Stomach smooth muscle (tissue), 2 donors: ENCODE results near the gene SCUBE1.

Experiments used
- H3K27ac ChIP-seq: one replicate; pipeline ENCODE4 v1.7.0; 2013; ENCODE audit warnings: mild to moderate bottlenecking, low read length, inconsistent platforms
- H3K27me3 ChIP-seq, 2 donors: one replicate each; pipeline ENCODE4 v1.7.0; 2013; ENCODE audit warnings: low read length in 2 of 2; ENCODE audit not compliant: insufficient read depth in 2 of 2, control insufficient read depth in 1 of 2
- H3K36me3 ChIP-seq, 2 donors: one replicate each; pipeline ENCODE4 v1.7.0; 2013; ENCODE audit warnings: low read length in 2 of 2; ENCODE audit not compliant: control insufficient read depth in 2 of 2, insufficient read depth in 2 of 2
- H3K4me1 ChIP-seq: one replicate; pipeline ENCODE4 v1.7.0; 2013; ENCODE audit warnings: low read length; ENCODE audit not compliant: control insufficient read depth, insufficient read depth
- H3K4me3 ChIP-seq, 2 donors: one replicate each; pipeline ENCODE4 v1.7.0; 2013; ENCODE audit warnings: low read length in 2 of 2
- H3K9ac ChIP-seq, 2 donors: one replicate each; pipeline ENCODE4 v1.7.0; 2013; ENCODE audit warnings: low read length in 2 of 2, mild to moderate bottlenecking in 1 of 2
- H3K9me3 ChIP-seq, 2 donors: one replicate each; pipeline ENCODE4 v1.7.0; 2013; ENCODE audit warnings: low read length in 2 of 2; ENCODE audit not compliant: control insufficient read depth in 2 of 2
- donor health status: healthy.
- donor health status: Pancreatic carcinoma.

Gene SCUBE1

DNA sequence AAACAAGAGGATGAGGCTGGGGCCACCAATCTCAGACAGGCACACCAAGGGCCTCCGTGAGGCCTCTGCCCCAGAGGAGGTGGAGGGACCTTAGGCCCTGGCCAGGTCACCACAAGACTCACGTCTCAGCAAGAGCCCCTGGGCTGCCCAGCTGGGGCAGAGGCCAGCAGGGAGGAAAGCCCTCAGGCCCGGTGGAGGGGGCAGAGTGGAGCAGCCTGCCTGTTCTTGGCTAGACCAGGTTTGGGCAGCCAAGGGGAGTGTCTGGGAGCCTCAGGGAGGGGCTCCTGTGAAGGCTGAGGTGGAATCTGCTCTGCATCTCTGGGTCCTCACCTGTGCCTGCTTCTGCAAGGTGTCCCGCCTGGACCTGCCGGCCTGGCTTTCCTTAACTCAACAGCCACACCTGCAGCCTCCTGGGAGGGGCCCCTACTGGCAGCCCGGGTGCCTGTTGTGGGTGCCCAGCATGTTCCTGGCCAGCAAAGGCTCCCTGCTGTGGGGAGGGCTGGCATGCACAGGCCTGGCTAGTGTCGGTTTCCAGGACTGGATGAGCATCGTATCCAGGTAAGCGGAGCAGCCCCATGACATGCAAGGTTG, 168.1 kb downstream of the SCUBE1 start:
- peaks cover 27 to 50% of the 10 kb centered on the region in 2 donors for H3K36me3 ChIP-seq
- H3K9ac ChIP-seq, result no peak overlapping the region

DNA sequence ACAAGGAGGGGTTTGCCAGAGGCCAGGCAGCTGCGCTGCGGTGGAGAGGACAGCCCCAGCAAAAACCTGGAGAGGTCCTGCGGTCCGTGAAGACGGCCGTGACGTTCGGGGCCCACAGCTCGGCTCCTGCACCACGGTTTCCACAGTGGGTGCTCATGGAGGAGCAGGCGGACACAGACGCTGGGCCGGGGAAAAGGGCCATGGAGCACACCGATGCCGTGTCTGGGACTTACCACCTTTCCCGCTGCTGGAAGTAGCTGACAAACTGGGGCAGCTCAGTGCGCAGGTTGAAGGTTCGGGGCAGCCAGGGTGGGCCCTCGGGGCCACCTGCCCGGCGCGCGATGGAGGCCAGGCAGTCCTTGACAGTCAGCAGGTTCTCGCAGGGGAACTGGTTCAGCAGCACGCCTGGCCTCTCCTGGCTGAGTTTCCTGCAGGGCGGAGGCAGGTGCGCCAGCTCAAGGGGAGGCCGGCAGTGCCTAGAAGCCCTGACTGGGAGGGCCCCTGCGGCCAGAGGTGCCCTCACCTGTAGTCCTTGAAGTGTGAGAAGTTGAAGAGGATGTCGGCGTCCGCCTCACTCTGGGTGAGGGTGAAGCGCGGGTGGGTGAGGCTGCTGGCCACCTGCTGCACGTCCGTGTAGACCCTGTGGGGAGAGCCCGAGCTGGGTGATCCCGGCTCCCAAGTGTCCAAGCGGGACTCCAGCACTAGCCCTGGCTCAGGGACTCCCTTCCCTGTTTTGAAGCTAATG, 169.0 kb downstream of the SCUBE1 start:
- H3K36me3 ChIP-seq, result peaks cover 19 to 43% of the 10 kb centered on the region in 2 donors

More for the DNA sequence above, 168.1 kb downstream of the SCUBE1 start:
- Histone ChIP-seq H3K27me3 (no peaks in the 10 kb centered on the region), H3K4me1 (no peaks in the 10 kb centered on the region), H3K4me3 (no peak overlapping the region), H3K27ac (no peak overlapping the region), H3K9me3 (no peaks in the 10 kb centered on the region)

DNA sequence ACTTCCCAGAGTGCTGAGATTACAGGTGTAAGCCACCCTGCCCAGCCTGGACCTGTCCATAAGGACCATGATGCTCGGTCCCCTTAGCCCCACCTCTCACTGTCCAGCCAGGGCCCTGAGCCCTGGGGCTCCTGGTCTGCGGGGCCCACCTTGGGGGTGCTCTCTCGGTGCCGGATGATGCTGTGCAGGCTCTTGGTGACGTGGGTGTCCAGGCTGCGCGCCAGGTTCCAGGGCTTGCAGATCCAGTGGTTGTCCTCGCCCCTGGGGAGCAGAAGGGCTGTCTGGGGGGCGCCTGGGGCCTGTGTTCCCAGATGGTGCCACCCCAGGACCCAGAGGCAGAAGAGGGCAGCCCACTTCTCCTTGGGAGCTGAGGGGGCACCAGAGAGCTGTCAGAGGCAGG, 169.6 kb downstream of the SCUBE1 start:
- H3K36me3 ChIP-seq, result peaks cover 14 to 37% of the 10 kb centered on the region in 2 donors
- no peaks in the 10 kb centered on the region for H3K27me3 ChIP-seq
- no peaks in the 10 kb centered on the region for H3K4me1 ChIP-seq
- no peak overlapping the region for H3K27ac ChIP-seq
- H3K9ac ChIP-seq, result no peak overlapping the region
- no peak overlapping the region for H3K4me3 ChIP-seq
- H3K9me3 ChIP-seq, result no peaks in the 10 kb centered on the region

More for the DNA sequence above, 169.0 kb downstream of the SCUBE1 start:
- no peaks in the 10 kb centered on the region for H3K4me1 ChIP-seq
- H3K27me3 ChIP-seq, result no peaks in the 10 kb centered on the region
- no peak overlapping the region for H3K27ac ChIP-seq
- no peak overlapping the region for H3K4me3 ChIP-seq
- H3K9ac ChIP-seq, result no peak overlapping the region
- no peaks in the 10 kb centered on the region for H3K9me3 ChIP-seq

DNA sequence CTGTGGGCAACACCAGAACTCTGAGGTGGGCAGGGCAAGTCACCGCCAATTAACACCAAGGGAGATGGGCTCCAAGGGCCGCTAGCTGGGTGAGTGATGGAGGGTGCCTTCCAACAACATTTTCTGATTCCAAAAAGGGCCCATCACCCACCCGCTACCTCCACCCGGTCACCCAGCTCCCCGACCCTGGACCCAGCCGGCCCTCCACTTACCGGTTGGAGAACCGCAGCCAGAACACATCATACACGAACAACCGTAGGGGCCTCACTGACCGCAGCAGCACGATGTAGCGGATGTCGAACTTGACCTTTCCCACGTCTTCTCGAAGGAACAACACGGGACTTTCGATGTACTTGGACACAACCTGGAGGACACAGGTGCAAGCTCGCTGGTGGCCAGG, 171.0 kb downstream of the SCUBE1 start:
- Histone ChIP-seq H3K4me1 (no peaks in the 10 kb centered on the region), H3K36me3 (peaks cover 14 to 39% of the 10 kb centered on the region in 2 donors), H3K4me3 (no peak overlapping the region), H3K9ac (no peak overlapping the region), H3K27me3 (no peaks in the 10 kb centered on the region), H3K9me3 (no peaks in the 10 kb centered on the region), H3K27ac (no peak overlapping the region)

DNA sequence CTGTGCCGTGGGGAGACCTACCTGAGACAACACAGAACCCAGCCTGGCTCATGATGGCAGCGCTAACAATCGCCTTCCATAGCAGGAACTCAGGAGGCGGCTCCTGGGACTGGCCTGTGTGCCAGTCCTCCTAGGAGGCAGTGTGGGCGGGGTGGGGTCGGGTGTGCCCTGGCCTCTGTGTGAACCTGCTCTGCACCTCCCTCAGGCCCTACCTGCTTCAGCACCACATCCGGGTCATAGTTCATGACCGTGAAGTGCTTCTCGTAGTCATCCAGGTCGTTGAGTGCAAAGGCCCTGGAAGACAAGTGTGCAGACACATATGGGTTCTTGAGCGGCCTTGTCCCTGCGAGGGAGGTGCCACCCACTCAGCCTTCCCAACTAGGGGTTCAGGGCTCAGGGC, 171.6 kb downstream of the SCUBE1 start:
- no peak overlapping the region for H3K27ac ChIP-seq
- H3K36me3 ChIP-seq, result peaks cover 14 to 39% of the 10 kb centered on the region in 2 donors
- H3K9ac ChIP-seq, result no peak overlapping the region
- H3K27me3 ChIP-seq, result no peaks in the 10 kb centered on the region
- H3K4me3 ChIP-seq, result no peak overlapping the region
- H3K9me3 ChIP-seq, result no peaks in the 10 kb centered on the region
- no peaks in the 10 kb centered on the region for H3K4me1 ChIP-seq

DNA sequence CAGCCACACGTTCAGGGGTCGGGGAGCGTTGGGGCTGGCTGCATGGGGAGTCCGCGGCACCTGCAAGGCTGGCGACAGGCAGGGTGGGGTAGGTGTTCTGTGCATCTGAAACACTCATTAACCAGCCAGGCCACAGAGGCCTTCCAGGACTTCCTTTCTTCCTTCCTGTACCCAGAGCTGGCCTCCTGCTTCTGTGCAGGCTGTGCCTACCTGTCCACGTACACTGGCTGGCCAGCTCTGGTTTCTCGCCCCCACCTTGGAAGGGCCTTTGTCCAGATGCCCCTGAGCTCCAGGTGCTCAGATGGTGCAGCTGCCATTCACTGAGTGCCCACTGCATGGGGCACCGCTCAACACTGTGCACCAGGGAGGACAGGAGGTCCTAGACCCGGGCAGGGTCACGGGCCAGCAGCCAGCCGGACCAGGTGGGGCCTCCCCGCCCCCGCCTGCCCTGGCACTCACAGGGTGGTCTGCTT, 172.1 kb downstream of the SCUBE1 start:
- no peaks in the 10 kb centered on the region for H3K4me1 ChIP-seq

DNA sequence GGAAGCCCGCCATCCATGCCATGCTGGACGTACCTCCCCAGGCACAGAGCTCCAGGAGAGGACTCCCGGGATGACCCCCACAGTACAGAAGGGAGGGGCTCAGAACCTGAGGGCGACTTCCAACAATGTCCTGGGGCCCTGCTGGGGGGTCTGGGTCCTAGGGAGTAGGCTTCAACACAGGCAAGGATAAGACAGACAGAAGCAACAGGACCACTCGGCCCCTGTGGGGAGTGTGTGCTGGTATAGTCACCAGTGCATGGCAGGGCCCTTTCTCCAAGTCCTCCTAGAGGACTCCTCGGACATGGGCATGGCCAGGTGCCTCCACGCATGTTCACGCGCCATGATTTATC, 173.1 kb downstream of the SCUBE1 start:
- H3K36me3 ChIP-seq, result peaks cover 14 to 34% of the 10 kb centered on the region in 2 donors
- H3K27me3 ChIP-seq, result no peaks in the 10 kb centered on the region
- H3K9ac ChIP-seq, result no peak overlapping the region
- no peak overlapping the region for H3K4me3 ChIP-seq
- no peaks in the 10 kb centered on the region for H3K4me1 ChIP-seq
- no peak overlapping the region for H3K27ac ChIP-seq
- no peaks in the 10 kb centered on the region for H3K9me3 ChIP-seq

More for the DNA sequence above, 172.1 kb downstream of the SCUBE1 start:
- no peak overlapping the region for H3K4me3 ChIP-seq
- H3K36me3 ChIP-seq, result peaks cover 14 to 37% of the 10 kb centered on the region in 2 donors
- H3K27me3 ChIP-seq, result no peaks in the 10 kb centered on the region
- H3K9ac ChIP-seq, result no peak overlapping the region
- no peak overlapping the region for H3K27ac ChIP-seq
- H3K9me3 ChIP-seq, result no peaks in the 10 kb centered on the region

DNA sequence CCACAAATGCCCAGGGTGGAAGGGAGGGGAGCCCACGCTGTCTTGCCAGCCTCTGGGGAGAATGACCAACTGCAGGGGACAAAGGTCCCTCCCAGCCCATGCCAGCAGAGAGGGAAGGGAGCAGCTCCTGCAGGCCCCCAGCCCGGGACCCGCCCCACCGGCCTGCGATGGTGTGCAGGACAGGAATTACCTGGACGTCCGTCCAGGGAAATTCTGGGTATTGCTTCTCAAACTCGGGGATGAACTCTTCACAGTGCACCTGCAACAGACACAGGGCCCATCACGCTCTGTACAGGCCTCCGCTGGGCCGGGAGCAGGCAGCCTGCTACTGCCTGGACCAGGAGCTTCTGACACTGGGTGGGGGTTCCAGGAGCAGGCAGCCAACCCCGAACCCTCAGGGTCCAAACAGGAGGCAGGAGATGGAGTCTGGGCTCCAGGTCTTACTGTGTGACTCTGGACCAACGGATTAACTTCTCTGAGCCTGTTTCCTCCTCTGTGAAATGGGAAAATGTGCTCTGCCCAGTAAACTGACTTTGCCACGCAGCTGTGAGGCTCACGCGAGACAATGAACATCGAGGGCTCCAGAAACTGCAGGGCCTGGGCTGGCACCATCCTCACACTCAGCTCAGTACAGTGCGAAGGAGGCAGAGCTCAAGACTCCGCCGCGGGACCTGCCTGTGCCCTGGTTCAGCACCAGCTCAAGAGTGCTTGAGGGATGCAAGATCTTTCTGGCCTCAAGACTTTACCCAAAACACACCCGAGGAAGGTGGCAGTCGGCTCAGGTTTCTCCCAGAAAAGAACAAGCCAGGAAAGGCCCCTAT, 173.7 kb downstream of the SCUBE1 start:
- Histone ChIP-seq H3K4me1 (no peaks in the 10 kb centered on the region), H3K36me3 (peaks cover 14 to 29% of the 10 kb centered on the region in 2 donors), H3K27me3 (no peaks in the 10 kb centered on the region), H3K27ac (no peak overlapping the region), H3K9ac (no peak overlapping the region), H3K9me3 (no peaks in the 10 kb centered on the region), H3K4me3 (no peak overlapping the region)

DNA sequence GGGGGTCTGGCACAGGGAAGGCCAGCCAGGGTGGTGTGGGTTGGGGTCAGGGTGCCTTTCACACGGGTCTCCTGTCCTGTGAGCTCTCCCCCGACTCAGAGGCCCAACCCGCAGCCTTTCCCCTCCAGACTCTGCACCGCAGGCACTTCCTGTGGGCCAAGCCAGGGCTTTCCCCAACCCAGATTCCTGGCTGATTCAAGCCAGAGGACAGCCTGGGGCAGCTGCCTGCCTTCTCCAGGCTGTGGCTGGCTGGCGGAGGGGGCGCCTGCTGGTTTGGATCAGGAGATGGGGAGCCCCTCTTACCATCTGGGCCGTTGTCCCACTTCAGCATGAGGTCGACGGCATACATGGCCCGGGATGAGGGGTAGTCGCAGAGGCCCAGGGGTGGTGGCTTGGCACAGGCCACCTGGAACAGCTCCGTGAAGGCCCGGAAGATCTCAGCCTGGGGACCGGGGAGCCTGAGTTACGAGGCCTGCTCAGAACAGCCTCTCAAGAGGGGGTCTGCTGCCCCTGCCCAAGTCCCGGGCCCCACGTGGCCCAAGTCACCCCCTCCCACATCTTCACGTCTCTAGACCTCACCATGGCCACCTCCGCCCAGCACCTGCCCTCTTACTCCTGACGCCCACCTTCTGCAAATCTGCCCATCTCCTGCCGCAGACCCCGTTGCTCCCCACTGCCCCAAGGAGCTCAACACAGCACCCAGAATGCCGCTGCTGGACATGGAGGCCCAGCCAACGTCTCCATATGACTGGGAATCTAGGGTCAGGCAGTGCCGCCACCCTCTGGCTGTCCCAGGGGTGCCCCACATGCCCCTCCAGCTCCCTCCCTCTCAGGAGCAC, 174.5 kb downstream of the SCUBE1 start:
- Histone ChIP-seq H3K27me3 (no peaks in the 10 kb centered on the region), H3K9me3 (no peaks in the 10 kb centered on the region), H3K9ac (no peak overlapping the region), H3K4me3 (no peak overlapping the region), H3K27ac (no peak overlapping the region), H3K36me3 (peaks cover 10 to 26% of the 10 kb centered on the region in 2 donors), H3K4me1 (no peaks in the 10 kb centered on the region)

DNA sequence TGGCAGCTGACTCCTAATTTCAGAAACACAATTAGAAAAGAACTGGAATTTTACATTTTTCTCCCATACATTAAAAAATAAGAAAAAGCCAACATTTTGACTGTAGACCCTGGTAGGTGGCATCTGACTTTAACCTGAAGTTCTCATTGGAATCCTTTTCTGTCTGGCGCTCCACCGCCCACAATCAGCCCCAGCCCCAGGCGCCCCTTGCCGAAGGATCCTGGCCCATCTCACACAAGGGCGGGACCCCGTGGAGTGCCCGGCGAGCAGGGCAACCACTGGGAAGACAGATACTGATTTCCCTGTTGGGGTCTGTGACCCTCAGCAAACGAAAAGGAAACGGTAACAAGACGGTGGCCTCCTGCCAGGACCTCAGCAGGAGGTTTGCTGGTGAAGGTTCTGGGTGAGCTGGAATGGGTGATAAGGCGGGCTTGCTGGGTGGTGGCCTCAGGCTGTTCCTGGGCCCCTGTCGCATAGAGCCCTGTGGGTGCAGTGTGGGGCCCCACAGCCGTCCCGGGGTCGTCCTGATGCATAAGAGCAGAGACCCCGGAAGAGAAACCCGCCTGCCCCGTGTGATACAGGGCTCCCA, 176.1 kb downstream of the SCUBE1 start:
- H3K27me3 ChIP-seq, result no peaks in the 10 kb centered on the region
- H3K9me3 ChIP-seq, result no peaks in the 10 kb centered on the region
- peaks cover 6 to 22% of the 10 kb centered on the region in 2 donors for H3K36me3 ChIP-seq
- H3K4me3 ChIP-seq, result no peak overlapping the region
- peaks cover 6% of the 10 kb centered on the region for H3K4me1 ChIP-seq
- H3K9ac ChIP-seq, result no peak overlapping the region
- no peak overlapping the region for H3K27ac ChIP-seq
